Measurements from ENCODE around the gene VPS39. TPM values are rescaled to one million over a fixed set of nuclear protein-coding genes. Genes with fewer than 3 reads are reported as not detected.

Gene VPS39
- total and polyA plus RNA-seq, 7 experiments from 2014 or later: 31.8 to 115 (median 90.4) TPM

DNA sequence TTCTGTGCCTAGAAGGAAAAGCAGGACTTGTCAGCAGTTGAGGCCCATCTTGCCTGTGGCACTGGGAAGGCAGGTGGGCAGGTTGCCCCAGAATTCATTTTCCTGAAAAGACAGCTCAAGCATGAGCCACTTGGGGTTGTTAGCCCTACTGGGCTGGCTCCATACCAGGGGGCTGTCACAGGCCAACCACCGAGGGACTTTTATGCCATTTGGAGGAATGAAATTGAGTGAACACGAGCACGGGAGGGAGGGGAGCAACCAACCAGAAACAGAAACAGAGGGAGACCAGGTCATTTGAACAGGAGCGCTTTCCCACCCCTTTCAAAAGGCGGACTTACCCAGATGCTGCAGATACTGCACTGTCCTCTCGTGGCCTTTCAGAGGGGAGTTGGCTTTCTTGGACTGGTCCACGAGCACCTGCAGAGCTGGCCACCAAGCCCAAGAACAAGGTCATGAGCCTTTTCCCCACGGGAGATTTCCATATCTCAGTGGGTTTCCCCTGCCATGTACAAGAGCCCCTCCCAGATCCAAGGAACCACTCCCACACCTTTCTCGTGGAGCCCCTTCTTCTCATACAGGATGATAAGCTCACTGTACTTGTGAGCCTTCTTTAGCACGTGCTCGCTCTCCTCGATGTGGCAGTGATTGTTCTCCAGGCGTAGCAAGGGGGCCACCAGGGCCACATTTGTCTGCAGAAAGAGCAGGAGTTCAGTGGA, 41.7 kb downstream of the VPS39 start:
- Mint-ChIP-seq H3K36me3 (peaks cover 20 to 67% (median 28%) of the 10 kb centered on the region in 5 donors), H3K9me3 (no peaks in the 10 kb centered on the region), H3K27me3 (no peaks in the 10 kb centered on the region), H3K27ac (no peak overlapping the region), H3K4me1 (peaks cover 0 to 6% (median under 1%) of the 10 kb centered on the region in 7 donors), H3K4me3 (no peak overlapping the region)
- Histone ChIP-seq H3K4me3 (ENCODE audit: low read length) (no peak overlapping the region), H3K4me1 (ENCODE audit: control insufficient read depth in 2 of 2, insufficient read depth in 2 of 2, low read length in 2 of 2) (no peaks in the 10 kb centered on the region), H3K27me3 (ENCODE audit: control insufficient read depth in 2 of 2, insufficient read depth in 2 of 2, low read length in 2 of 2) (no peaks in the 10 kb centered on the region), H3K27ac (ENCODE audit: low read depth, low read length) (no peak overlapping the region), H3K9me3 (ENCODE audit: control insufficient read depth in 2 of 3, low read length in 3 of 3) (no peaks in the 10 kb centered on the region), H3K36me3 (ENCODE audit: control insufficient read depth in 2 of 3, insufficient read depth in 3 of 3, low read length in 3 of 3) (peaks cover 31 to 87% (median 39%) of the 10 kb centered on the region in 3 experiments)
- ChIA-PET CTCF (no interaction called here), POLR2A (interaction anchor here (0.5 kb wide), 1 partner anchor 148 kb away, joined by 3 read pairs; no protein-coding TSS in a partner anchor)
- intact Hi-C loops (cut with micrococcal nuclease): no loop called here
- no peak for ATAC-seq
- DNase-seq: no peak

DNA sequence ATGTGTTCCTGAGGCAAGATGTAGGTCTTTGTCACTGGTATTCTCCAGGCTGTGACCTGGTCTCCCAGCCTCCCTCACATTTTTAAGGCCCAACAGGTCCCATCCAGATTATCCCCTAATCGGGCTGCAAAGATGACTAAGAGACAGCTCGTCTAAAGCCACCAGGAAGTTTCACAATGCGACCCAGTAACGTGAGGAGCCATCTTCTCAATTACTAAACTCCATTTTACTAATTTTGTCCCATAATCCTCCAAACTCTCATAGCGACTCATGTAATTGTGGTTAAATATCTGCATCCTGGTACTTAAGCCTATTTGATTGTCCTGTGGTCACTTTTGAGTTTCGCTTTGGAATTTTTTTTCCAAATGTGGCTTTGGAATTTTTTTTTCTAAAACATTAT, 43.0 kb downstream of the VPS39 start:
- no peak overlapping the region for H3K4me3 ChIP-seq (ENCODE audit: low read length)
- no peak overlapping the region for H3K4me3 Mint-ChIP-seq
- no peaks in the 10 kb centered on the region for H3K9me3 ChIP-seq (ENCODE audit: control insufficient read depth in 2 of 3, low read length in 3 of 3)
- peaks cover 34 to 94% (median 42%) of the 10 kb centered on the region in 3 experiments for H3K36me3 ChIP-seq (ENCODE audit: control insufficient read depth in 2 of 3, insufficient read depth in 3 of 3, low read length in 3 of 3)
- DNase-seq (no peak), ATAC-seq (no peak)
- no peak overlapping the region for H3K27ac ChIP-seq (ENCODE audit: low read depth, low read length)
- no peaks in the 10 kb centered on the region for H3K4me1 ChIP-seq (ENCODE audit: control insufficient read depth in 2 of 2, insufficient read depth in 2 of 2, low read length in 2 of 2)
- POLR2A ChIA-PET: no interaction called here
- no peaks in the 10 kb centered on the region for H3K9me3 Mint-ChIP-seq
- intact Hi-C loops (cut with micrococcal nuclease): no loop called here
- CTCF ChIA-PET: no interaction called here
- H3K27ac Mint-ChIP-seq: peak overlapping the region in 2 of 9 donors; percentile 39 to 59
- H3K36me3 Mint-ChIP-seq: peaks cover 21 to 68% (median 24%) of the 10 kb centered on the region in 5 donors
- no peaks in the 10 kb centered on the region for H3K27me3 Mint-ChIP-seq
- H3K27me3 ChIP-seq (ENCODE audit: control insufficient read depth in 2 of 2, insufficient read depth in 2 of 2, low read length in 2 of 2): no peaks in the 10 kb centered on the region
- H3K4me1 Mint-ChIP-seq: no peaks in the 10 kb centered on the region

DNA sequence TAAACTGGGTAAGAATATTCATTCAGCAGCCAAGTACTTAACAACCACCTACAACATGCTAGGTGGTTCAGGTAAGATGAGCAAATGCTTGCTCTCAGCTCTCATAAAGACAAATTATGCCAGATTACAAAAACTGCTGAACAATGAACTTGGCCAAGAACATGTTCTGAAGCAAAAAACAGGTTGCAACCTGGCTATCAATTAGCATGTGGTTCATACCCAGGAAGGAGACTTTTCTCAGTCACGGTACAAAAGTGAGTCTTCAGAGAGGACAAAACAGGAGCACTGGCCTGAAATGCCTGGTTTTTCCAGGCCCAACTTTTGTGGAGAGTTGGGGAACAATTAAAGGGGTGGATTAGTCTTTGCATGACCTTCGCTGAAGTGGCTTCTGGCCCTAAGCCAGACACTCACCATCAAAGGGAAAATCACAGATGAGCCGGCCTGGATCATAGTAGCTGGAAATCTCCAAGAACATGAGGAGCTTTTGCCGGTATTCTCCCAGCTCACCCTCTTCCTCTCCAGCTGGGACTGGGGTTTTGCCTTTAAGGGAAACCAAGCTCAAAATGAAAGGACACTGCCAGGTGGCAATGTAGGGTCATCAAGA, 44.1 kb downstream of the VPS39 start:
- intact Hi-C loops (cut with micrococcal nuclease): no loop called here
- H3K4me1 ChIP-seq (ENCODE audit: control insufficient read depth in 2 of 2, insufficient read depth in 2 of 2, low read length in 2 of 2): no peaks in the 10 kb centered on the region
- H3K9me3 Mint-ChIP-seq: no peaks in the 10 kb centered on the region
- H3K27me3 Mint-ChIP-seq: no peaks in the 10 kb centered on the region
- DNase-seq: no peak
- no peak overlapping the region for H3K27ac ChIP-seq (ENCODE audit: low read depth, low read length)
- no peak for ATAC-seq
- ChIA-PET POLR2A (no interaction called here), CTCF (interaction anchor here (0.8 kb wide), 1 partner anchor 30 kb away, joined by 3 read pairs; no protein-coding TSS in a partner anchor)
- peaks cover 0 to 2% (median 0%) of the 10 kb centered on the region in 7 donors for H3K4me1 Mint-ChIP-seq
- no peak overlapping the region for H3K4me3 ChIP-seq (ENCODE audit: low read length)
- H3K36me3 Mint-ChIP-seq: peaks cover 16 to 67% (median 21%) of the 10 kb centered on the region in 5 donors
- peaks cover 34 to 95% (median 42%) of the 10 kb centered on the region in 3 experiments for H3K36me3 ChIP-seq (ENCODE audit: control insufficient read depth in 2 of 3, insufficient read depth in 3 of 3, low read length in 3 of 3)
- no peak overlapping the region for H3K4me3 Mint-ChIP-seq
- H3K27me3 ChIP-seq (ENCODE audit: control insufficient read depth in 2 of 2, insufficient read depth in 2 of 2, low read length in 2 of 2): no peaks in the 10 kb centered on the region
- no peaks in the 10 kb centered on the region for H3K9me3 ChIP-seq (ENCODE audit: control insufficient read depth in 2 of 3, low read length in 3 of 3)
- H3K27ac Mint-ChIP-seq: peak overlapping the region in 3 of 9 donors; percentile 7 to 22 (median 8)

DNA sequence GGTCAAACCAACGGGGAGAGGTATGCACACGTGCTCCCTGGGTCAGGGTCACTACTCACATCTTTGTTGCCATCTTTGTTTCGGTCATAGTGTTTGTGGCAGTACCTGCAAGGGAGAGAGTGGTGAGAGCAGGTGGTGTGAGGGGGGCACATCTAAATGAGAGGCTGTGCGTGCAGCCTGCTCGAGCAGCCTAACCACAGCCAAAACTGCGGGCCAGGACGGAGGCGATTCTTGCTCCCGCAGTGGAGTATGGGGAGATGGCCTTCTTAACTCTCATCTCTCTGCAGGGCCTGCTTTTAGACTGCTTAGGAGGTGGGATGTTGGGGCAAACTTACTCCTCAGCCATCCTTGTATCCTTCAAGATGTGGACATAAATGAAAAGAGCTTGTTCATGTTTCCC, 44.8 kb downstream of the VPS39 start:
- H3K36me3 Mint-ChIP-seq: peaks cover 16 to 72% (median 22%) of the 10 kb centered on the region in 5 donors
- H3K4me3 ChIP-seq (ENCODE audit: low read length): no peak overlapping the region
- H3K36me3 ChIP-seq (ENCODE audit: control insufficient read depth in 2 of 3, insufficient read depth in 3 of 3, low read length in 3 of 3): peaks cover 34 to 98% (median 42%) of the 10 kb centered on the region in 3 experiments
- no peaks in the 10 kb centered on the region for H3K4me1 ChIP-seq (ENCODE audit: control insufficient read depth in 2 of 2, insufficient read depth in 2 of 2, low read length in 2 of 2)
- H3K27ac Mint-ChIP-seq: peak overlapping the region in 4 of 9 donors; percentile 7 to 57 (median 48)
- no peaks in the 10 kb centered on the region for H3K27me3 ChIP-seq (ENCODE audit: control insufficient read depth in 2 of 2, insufficient read depth in 2 of 2, low read length in 2 of 2)
- ChIA-PET POLR2A (no interaction called here), CTCF (interaction anchor here (0.8 kb wide), 1 partner anchor 29 kb away, joined by 3 read pairs; no protein-coding TSS in a partner anchor)
- H3K9me3 Mint-ChIP-seq: no peaks in the 10 kb centered on the region
- H3K4me3 Mint-ChIP-seq: no peak overlapping the region
- no peaks in the 10 kb centered on the region for H3K9me3 ChIP-seq (ENCODE audit: control insufficient read depth in 2 of 3, low read length in 3 of 3)
- H3K27ac ChIP-seq (ENCODE audit: low read depth, low read length): no peak overlapping the region
- DNase-seq (no peak), ATAC-seq (no peak)
- H3K4me1 Mint-ChIP-seq: peaks cover 0 to 4% (median 0%) of the 10 kb centered on the region in 7 donors
- no peaks in the 10 kb centered on the region for H3K27me3 Mint-ChIP-seq
- intact Hi-C loops (cut with micrococcal nuclease): no loop called here

DNA sequence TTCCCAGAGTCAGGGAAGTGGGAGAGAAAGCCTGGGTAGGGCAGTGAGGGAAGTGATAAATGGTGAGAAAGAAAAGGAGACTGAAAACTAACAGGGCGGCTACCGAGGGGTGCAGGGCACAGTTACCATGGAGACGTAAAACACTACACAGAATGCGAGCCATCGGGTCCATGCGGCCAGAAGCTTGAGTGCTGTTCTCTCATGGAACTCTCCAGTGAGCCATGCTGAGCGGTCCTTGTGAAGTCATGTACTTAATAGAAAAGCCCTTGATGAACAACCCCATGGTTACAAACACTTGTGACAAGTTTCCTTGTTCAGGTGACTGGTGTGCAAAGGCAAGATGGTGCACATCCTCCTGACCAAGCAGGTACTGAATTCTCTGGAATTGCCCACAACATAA, 48.0 kb downstream of the VPS39 start:
- Histone ChIP-seq H3K36me3 (ENCODE audit: control insufficient read depth in 2 of 3, insufficient read depth in 3 of 3, low read length in 3 of 3) (peaks cover 27 to 66% (median 29%) of the 10 kb centered on the region in 3 experiments), H3K4me3 (ENCODE audit: low read length) (no peak overlapping the region), H3K9me3 (ENCODE audit: control insufficient read depth in 2 of 3, low read length in 3 of 3) (no peaks in the 10 kb centered on the region), H3K27ac (ENCODE audit: low read depth, low read length) (no peak overlapping the region), H3K27me3 (ENCODE audit: control insufficient read depth in 2 of 2, insufficient read depth in 2 of 2, low read length in 2 of 2) (no peaks in the 10 kb centered on the region), H3K4me1 (ENCODE audit: control insufficient read depth in 2 of 2, insufficient read depth in 2 of 2, low read length in 2 of 2) (no peaks in the 10 kb centered on the region)
- H3K4me1 Mint-ChIP-seq: peaks cover 0 to 4% (median 0%) of the 10 kb centered on the region in 7 donors
- H3K9me3 Mint-ChIP-seq: no peaks in the 10 kb centered on the region
- H3K36me3 Mint-ChIP-seq: peaks cover 7 to 44% (median 16%) of the 10 kb centered on the region in 5 donors
- no peaks in the 10 kb centered on the region for H3K27me3 Mint-ChIP-seq
- H3K27ac Mint-ChIP-seq: peak overlapping the region in 1 of 9 donors; percentile 56
- intact Hi-C loops (cut with micrococcal nuclease): no loop called here
- no peak overlapping the region for H3K4me3 Mint-ChIP-seq
- DNase-seq (no peak), ATAC-seq (no peak)
- ChIA-PET CTCF (no interaction called here), POLR2A (no interaction called here)

DNA sequence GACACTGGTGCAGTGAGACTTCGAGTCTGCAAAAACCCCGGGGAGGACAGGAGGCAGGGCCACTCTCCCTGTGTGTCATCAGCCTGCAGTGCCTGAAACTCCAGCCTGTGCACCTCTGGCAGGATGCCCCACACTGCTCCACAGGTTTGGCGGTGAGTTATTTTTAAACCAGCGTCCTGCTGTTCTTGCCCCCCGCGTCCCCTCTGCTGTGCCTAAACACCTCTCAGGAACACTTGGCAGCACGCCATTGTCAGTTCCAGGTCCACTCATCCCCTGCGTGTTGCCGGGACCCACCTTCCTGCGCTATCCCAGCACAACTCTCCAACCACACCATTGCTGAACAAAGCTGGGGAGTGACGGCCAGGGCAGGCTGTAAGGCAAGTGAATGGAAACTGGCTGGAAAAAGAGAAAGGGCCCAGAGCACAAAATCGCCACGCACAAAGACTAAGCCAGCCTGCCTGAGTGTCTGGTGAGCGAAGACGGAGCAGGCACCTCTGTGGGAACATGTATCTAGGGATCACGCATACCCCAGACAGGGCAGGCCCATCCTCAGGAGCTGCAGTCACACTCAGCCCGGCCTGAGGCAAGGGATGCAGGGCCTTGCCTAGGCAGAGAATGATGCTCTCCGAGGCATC, 48.6 kb downstream of the VPS39 start:
- no peak overlapping the region for H3K4me3 ChIP-seq (ENCODE audit: low read length)
- Mint-ChIP-seq H3K36me3 (peaks cover 7 to 39% (median 16%) of the 10 kb centered on the region in 5 donors), H3K4me1 (peaks cover 0 to 4% (median 0%) of the 10 kb centered on the region in 7 donors), H3K9me3 (no peaks in the 10 kb centered on the region), H3K27ac (no peak overlapping the region), H3K27me3 (no peaks in the 10 kb centered on the region), H3K4me3 (no peak overlapping the region)
- H3K27ac ChIP-seq (ENCODE audit: low read depth, low read length): no peak overlapping the region
- ATAC-seq (no peak), DNase-seq (no peak)
- no peaks in the 10 kb centered on the region for H3K27me3 ChIP-seq (ENCODE audit: control insufficient read depth in 2 of 2, insufficient read depth in 2 of 2, low read length in 2 of 2)
- H3K4me1 ChIP-seq (ENCODE audit: control insufficient read depth in 2 of 2, insufficient read depth in 2 of 2, low read length in 2 of 2): no peaks in the 10 kb centered on the region
- H3K36me3 ChIP-seq (ENCODE audit: control insufficient read depth in 2 of 3, insufficient read depth in 3 of 3, low read length in 3 of 3): peaks cover 22 to 60% (median 23%) of the 10 kb centered on the region in 3 experiments
- no peaks in the 10 kb centered on the region for H3K9me3 ChIP-seq (ENCODE audit: control insufficient read depth in 2 of 3, low read length in 3 of 3)
- intact Hi-C loops (cut with micrococcal nuclease): no loop called here
- CTCF ChIA-PET: no interaction called here
- POLR2A ChIA-PET: no interaction called here

Measured in naive thymus-derived CD4-positive, alpha-beta T cell (primary cell).